ENCODE data around the gene WFDC11.

GRCh38 chr20:45626540-45626939 is 43.5 kb downstream of the WFDC11 start:
- no peak for TF ChIP-seq MAZ (IDR thresholded peaks at IDR 0.05; ENCODE audit: borderline replicate concordance, low read depth, low read length)
- TF ChIP-seq CTCF (conservative IDR thresholded peaks at IDR 0.05; ENCODE audit: low read depth, low read length): no peak
- no peak for TF ChIP-seq POLR2A (IDR thresholded peaks at IDR 0.05; ENCODE audit: low read depth, low read length)
- no peak for TF ChIP-seq FOS (IDR thresholded peaks at IDR 0.05; ENCODE audit: low read depth, low read length)
- TF ChIP-seq BHLHE40 (IDR thresholded peaks at IDR 0.05; ENCODE audit: low read depth, low read length): no peak
- no peak for TF ChIP-seq SMC3 (IDR thresholded peaks at IDR 0.05; ENCODE audit: low read depth, low read length)
- TF ChIP-seq CHD1 (IDR thresholded peaks at IDR 0.05; ENCODE audit: low read depth, low read length): no peak
